Duodenal mucosa (tissue), 2 donors: Measurements from ENCODE around the gene INTS14.
"Not testable (repeated sequence)": the region's sequence is repeated elsewhere in the genome, so short reads cannot be mapped to it uniquely, and the experiment has no call there.

ENCODE experiments used
- H3K27ac ChIP-seq: one replicate; pipeline ENCODE4 v1.7.0; 2013; ENCODE audit warnings: low read depth, low read length
- H3K27me3 ChIP-seq, 2 donors: one replicate each; pipeline ENCODE4 v1.7.0; 2013; ENCODE audit warnings: low read length in 2 of 2, control low read depth in 1 of 2; ENCODE audit not compliant: insufficient read depth in 2 of 2, control insufficient read depth in 1 of 2
- H3K36me3 ChIP-seq, 2 donors: one replicate each; pipeline ENCODE4 v1.7.0; 2013; ENCODE audit warnings: low read length in 2 of 2, control low read depth in 1 of 2; ENCODE audit not compliant: insufficient read depth in 2 of 2, control insufficient read depth in 1 of 2
- H3K4me1 ChIP-seq, 2 donors: one replicate each; pipeline ENCODE4 v1.7.0; 2013; ENCODE audit warnings: low read length in 2 of 2, control low read depth in 1 of 2; ENCODE audit not compliant: insufficient read depth in 2 of 2, control insufficient read depth in 1 of 2
- H3K4me3 ChIP-seq, 2 donors: one replicate each; pipeline ENCODE4 v1.7.0; 2013; ENCODE audit warnings: low read length in 2 of 2, low read depth in 1 of 2
- H3K9ac ChIP-seq, 2 donors: one replicate each; pipeline ENCODE4 v1.7.0; 2013; ENCODE audit warnings: low read length in 2 of 2, low read depth in 1 of 2
- H3K9me3 ChIP-seq, 2 donors: one replicate each; pipeline ENCODE4 v1.7.0; 2013; ENCODE audit warnings: low read length in 2 of 2, control low read depth in 1 of 2; ENCODE audit not compliant: control insufficient read depth in 1 of 2

Gene INTS14

DNA sequence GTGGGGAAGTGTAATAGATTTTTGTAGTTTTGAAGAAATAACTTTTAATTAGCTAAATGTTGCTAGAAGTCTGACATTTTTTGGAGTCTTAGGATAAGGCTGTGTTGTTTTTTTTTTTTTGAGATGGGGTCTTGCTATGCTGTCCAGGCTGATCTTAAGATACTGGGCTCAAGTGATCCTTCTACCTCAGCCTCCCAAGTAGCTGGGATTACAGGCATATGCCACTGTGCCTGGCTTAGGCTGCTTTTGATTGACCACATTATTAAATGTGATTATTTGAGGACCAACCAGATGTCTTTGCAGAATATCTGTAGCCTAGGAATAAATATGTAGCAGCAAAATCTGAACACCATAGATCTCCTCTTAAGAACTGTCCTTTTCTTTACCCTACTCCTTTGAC, 51.0 kb downstream of the INTS14 start:
- H3K36me3 ChIP-seq: peaks cover 17 to 60% of the 10 kb centered on the region in 2 donors
- no peak overlapping the region for H3K27ac ChIP-seq
- H3K9ac ChIP-seq: no peak overlapping the region
- no peak overlapping the region for H3K4me3 ChIP-seq
- no peaks in the 10 kb centered on the region for H3K4me1 ChIP-seq
- no peaks in the 10 kb centered on the region for H3K9me3 ChIP-seq
- H3K27me3 ChIP-seq: no peaks in the 10 kb centered on the region

DNA sequence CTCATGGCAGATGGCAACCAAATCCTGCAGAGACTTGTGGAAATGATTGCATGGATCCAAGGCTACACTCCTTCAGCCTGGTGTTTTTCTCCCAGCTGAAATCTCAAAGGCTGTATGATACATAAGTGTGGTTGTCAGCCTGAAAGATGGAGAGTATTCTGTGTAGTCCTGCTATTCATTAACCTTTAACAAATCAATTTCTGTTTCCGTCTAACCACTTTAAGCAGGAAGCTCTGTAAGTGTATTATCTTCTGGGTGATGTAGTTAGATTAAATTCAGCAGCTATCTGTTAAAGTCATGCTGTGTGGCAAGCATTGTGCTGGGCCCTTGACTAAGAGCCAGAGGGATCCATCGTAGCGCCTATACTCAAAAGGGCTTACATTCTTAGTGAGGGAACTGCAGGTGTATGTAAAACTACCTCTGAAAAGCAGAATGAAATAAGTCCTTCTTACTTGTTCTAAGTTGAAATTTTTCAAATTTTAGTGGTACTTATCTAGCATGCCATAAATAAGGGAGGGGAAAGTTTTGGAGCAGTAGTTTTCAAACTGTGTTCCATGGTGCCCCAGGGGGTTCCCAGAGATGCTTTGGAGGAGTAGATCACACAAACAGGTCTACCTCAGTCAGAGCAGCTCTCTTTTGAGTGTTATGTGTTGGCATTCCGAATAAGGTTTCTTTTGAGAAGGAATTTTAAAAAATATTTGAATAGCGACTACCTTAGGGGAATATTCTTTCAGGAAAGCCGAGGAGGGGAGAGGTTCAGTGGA, 51.8 kb downstream of the INTS14 start:
- Histone ChIP-seq H3K9me3 (no peaks in the 10 kb centered on the region), H3K27ac (no peak overlapping the region), H3K9ac (no peak overlapping the region), H3K36me3 (peaks cover 17 to 57% of the 10 kb centered on the region in 2 donors), H3K27me3 (no peaks in the 10 kb centered on the region), H3K4me1 (no peaks in the 10 kb centered on the region), H3K4me3 (no peak overlapping the region)

DNA sequence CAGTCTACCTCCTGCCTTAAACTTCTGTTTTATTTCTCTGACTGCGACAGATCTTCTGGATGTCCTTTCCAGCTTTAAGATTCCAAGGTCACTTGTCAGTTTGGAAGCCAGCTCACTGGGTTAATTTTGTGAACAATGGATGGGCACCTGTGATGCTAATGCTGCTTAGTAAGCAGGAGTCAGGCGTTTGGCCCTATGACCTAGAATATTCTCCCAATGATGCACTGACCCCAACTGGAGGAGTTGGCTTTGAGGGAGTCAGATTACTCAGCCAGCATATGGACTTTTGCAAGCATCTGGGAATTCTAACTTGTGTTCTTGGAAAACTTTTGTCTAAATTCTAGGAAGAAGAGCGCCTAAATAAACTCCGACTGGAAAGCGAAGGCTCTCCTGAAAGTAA, 52.6 kb downstream of the INTS14 start:
- H3K27ac ChIP-seq: no peak overlapping the region
- no peaks in the 10 kb centered on the region for H3K4me1 ChIP-seq
- no peak overlapping the region for H3K9ac ChIP-seq
- no peaks in the 10 kb centered on the region for H3K27me3 ChIP-seq
- no peaks in the 10 kb centered on the region for H3K9me3 ChIP-seq
- no peak overlapping the region for H3K4me3 ChIP-seq
- peaks cover 17 to 53% of the 10 kb centered on the region in 2 donors for H3K36me3 ChIP-seq

DNA sequence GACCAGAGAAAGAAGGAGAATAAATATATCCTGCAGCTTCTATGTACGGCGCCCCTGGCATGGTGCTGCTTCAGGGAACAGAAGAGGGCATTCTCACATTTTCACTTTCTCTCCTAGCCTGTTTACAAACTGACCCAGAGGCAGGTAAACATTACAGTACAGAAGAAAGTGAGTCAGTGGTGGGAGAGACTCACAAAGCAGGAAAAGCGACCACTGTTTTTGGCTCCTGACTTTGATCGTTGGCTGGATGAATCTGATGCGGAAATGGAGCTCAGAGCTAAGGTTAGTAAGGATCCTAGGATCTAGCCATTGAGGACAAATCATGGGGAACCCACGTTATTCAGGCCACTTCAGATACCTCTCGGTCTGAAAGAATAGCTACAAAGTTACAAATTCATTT, 54.3 kb downstream of the INTS14 start:
- H3K36me3 ChIP-seq: peaks cover 13 to 44% of the 10 kb centered on the region in 2 donors
- H3K9ac ChIP-seq: no peak overlapping the region
- H3K27me3 ChIP-seq: no peaks in the 10 kb centered on the region
- no peaks in the 10 kb centered on the region for H3K9me3 ChIP-seq
- no peak overlapping the region for H3K27ac ChIP-seq
- no peak overlapping the region for H3K4me3 ChIP-seq
- H3K4me1 ChIP-seq: no peaks in the 10 kb centered on the region

DNA sequence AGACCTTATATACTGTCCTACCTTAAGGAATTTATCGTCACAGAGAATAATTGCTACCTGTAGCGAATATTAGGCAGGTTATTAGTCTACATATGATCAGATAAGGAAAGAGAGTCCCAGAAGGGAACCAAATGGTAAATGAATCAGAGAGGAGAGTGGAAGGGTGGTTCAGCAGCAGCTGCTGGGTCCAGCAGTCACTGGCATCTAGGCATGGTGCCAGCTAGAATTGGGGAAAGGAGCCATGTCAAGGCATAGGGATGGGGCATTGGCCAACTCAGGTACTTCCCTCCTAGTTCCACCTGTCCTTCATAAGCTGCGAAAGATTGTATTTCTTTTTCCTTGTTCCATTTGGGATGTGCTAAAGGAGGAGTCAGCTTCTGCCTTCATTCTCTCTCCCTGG, 57.2 kb downstream of the INTS14 start:
- peaks cover 10 to 31% of the 10 kb centered on the region in 2 donors for H3K36me3 ChIP-seq
- peaks cover 0 to 5% of the 10 kb centered on the region in 2 donors for H3K4me1 ChIP-seq
- H3K4me3 ChIP-seq: no peak overlapping the region
- no peak overlapping the region for H3K9ac ChIP-seq
- H3K9me3 ChIP-seq: no peaks in the 10 kb centered on the region
- H3K27ac ChIP-seq: no peak overlapping the region
- H3K27me3 ChIP-seq: no peaks in the 10 kb centered on the region

DNA sequence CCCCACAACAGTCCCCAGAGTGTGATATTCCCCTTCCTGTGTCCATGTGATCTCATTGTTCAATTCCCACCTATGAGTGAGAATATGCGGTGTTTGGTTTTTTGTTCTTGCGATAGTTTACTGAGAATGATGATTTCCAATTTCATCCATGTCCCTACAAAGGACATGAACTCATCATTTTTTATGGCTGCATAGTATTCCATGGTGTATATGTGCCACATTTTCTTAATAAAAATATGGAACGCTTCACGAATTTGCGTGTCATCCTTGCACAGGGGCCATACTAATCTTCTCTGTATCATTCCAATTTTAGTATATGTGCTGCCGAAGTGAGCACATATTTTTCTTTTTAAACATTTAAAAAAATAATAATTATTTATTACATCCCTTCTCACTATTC, 58.1 kb downstream of the INTS14 start:
- not testable (repeated sequence) for H3K27ac ChIP-seq, H3K9ac ChIP-seq, H3K9me3 ChIP-seq, H3K4me3 ChIP-seq, H3K4me1 ChIP-seq, H3K27me3 ChIP-seq
- peaks cover 10 to 27% of the 10 kb centered on the region in 2 donors for H3K36me3 ChIP-seq

DNA sequence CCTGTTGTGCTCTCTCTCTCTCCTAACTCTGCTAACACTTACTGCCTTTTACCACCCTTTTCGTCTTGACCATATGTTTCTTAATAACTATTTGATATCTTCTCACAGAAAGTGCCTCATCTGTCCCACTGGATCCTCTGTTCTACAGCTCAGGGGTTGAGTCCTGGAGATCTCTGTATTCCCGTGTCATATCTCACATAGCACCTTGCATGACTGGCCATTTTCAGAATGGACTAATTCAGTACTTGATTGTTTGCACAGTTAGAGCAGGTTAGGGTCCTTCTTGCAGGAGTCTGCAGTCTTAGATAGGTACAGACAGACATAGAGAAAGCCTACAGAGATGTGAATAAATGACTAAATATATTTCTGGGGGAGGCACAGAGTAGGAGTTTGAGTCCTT, 59.7 kb downstream of the INTS14 start:
- Histone ChIP-seq H3K36me3 (peaks cover 7 to 15% of the 10 kb centered on the region in 2 donors), H3K27ac (no peak overlapping the region), H3K4me1 (peaks cover 0 to 5% of the 10 kb centered on the region in 2 donors), H3K27me3 (no peaks in the 10 kb centered on the region), H3K4me3 (no peak overlapping the region), H3K9ac (no peak overlapping the region), H3K9me3 (no peaks in the 10 kb centered on the region)

DNA sequence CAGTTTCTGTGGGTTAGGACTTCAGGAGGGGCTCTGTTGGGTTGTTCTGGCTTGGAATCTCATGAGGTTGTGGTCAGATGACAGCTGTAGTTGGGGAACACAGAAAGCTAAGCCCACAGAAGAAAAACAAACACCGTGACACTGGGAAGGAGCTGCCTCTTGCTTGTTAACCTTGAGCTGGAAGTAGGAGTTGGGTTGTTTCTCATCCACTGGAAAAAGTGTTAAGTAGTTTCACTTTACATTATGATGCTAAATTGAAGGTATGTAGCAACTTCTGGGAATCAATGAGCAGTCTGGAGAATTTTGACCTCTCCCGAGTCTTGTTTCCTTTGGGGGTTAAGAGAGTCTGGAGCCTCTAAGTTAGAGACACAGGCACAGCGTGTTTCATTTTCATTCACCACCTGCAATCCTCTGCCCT, 60.2 kb downstream of the INTS14 start:
- peaks cover 5 to 14% of the 10 kb centered on the region in 2 donors for H3K36me3 ChIP-seq
- no peak overlapping the region for H3K27ac ChIP-seq
- H3K4me1 ChIP-seq: peaks cover 0 to 5% of the 10 kb centered on the region in 2 donors
- no peaks in the 10 kb centered on the region for H3K9me3 ChIP-seq
- no peaks in the 10 kb centered on the region for H3K27me3 ChIP-seq
- H3K9ac ChIP-seq: no peak overlapping the region
- H3K4me3 ChIP-seq: no peak overlapping the region

DNA sequence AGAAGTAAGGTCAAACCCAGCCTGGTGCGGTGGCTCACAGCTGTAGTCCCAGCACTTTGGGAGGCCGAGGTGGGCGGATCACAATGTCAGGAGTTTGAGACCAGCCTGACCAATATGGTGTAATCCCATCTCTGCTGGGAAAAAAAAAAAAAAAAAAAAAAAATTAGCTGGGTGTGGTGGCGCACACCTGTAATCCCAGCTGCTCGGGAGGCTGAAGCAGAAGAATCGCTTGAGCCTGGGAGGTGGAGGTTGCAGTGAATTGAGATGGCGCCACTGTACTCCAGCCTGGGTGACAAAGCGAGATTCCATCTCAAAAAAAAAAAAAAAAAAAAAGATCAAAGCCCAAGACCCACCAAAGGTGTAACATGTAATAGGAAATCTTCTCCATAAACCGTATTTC, 61.6 kb downstream of the INTS14 start:
- H3K9ac ChIP-seq, H3K27ac ChIP-seq, H3K4me3 ChIP-seq, H3K36me3 ChIP-seq, H3K9me3 ChIP-seq, H3K27me3 ChIP-seq, H3K4me1 ChIP-seq: not testable (repeated sequence)

DNA sequence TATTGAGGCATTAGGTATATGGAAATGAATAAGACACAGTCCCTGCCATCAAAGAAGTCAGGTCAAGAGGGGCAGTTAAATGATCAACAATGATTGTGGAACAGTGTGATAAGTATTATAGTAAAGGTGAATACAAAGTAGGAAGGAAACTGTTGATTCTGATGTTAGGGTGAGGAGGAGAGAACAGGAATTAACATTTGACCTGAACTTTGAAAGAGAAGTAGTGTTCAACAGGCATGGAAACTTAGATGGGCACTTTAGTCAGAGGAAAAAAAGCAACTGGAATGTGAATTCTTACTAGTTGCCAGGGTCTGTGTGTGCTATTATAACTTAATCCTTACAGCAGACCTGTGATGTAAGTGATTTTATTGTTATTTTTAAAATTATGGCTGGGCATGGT, 63.1 kb downstream of the INTS14 start:
- no peaks in the 10 kb centered on the region for H3K27me3 ChIP-seq
- H3K4me3 ChIP-seq: no peak overlapping the region
- no peak overlapping the region for H3K27ac ChIP-seq
- no peaks in the 10 kb centered on the region for H3K36me3 ChIP-seq
- no peak overlapping the region for H3K9ac ChIP-seq
- peaks cover 0 to 5% of the 10 kb centered on the region in 2 donors for H3K4me1 ChIP-seq
- no peaks in the 10 kb centered on the region for H3K9me3 ChIP-seq
